Thyroid gland (tissue), 4 donors: ENCODE results near the gene DHX15.

ENCODE experiments used
- POLR2A ChIP-seq, 2 donors: fragments of 450-650 bp; IDR thresholded peaks; one replicate each; pipeline ENCODE4 v1.6.1; 2017; ENCODE audit warnings: antibody characterized with exemption in 2 of 2, mild to moderate bottlenecking in 2 of 2, moderate library complexity in 1 of 2
- TF ChIP-seq, protein P1 (sequence below), 6 experiments: fragments of 200-600 bp in 3 of 6; fragments of 450-650 bp in 3 of 6; sonication (generic) in 3 of 6; IDR thresholded peaks; one replicate each; pipeline ENCODE4 v1.5.1; 2016 to 2019; ENCODE audit warnings: antibody characterized with exemption in 6 of 6, mild to moderate bottlenecking in 2 of 6, inconsistent platforms in 1 of 6, moderate library complexity in 1 of 6

DNA sequence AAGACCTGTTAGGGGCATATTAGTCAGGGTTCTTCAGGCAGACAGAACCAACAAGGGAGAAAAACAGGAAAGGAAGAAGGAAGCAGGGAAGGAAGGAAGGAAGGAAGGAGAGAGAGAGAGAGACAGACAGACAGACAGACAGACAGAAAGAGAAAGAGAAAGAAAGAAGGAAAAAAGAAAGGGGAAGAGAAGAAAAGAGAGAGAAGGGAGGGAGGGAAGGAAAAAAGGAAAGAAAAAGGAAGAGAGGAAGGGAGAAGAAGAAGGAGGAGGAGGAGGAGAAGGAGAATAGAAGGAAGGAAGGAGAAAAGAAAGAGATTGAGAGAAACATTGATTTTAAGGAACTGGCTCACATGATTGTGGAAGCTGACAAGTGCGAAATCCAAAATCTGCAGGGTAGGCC lies 89.0 kb downstream of the DHX15 start:
- TF ChIP-seq, protein P1, sequence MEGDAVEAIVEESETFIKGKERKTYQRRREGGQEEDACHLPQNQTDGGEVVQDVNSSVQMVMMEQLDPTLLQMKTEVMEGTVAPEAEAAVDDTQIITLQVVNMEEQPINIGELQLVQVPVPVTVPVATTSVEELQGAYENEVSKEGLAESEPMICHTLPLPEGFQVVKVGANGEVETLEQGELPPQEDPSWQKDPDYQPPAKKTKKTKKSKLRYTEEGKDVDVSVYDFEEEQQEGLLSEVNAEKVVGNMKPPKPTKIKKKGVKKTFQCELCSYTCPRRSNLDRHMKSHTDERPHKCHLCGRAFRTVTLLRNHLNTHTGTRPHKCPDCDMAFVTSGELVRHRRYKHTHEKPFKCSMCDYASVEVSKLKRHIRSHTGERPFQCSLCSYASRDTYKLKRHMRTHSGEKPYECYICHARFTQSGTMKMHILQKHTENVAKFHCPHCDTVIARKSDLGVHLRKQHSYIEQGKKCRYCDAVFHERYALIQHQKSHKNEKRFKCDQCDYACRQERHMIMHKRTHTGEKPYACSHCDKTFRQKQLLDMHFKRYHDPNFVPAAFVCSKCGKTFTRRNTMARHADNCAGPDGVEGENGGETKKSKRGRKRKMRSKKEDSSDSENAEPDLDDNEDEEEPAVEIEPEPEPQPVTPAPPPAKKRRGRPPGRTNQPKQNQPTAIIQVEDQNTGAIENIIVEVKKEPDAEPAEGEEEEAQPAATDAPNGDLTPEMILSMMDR (IDR thresholded peaks at IDR 0.05) = no peak
- no peak for TF ChIP-seq POLR2A (IDR thresholded peaks at IDR 0.05)
